ENCODE results near the gene CSTPP1.

- TF ChIP-seq, protein P1, sequence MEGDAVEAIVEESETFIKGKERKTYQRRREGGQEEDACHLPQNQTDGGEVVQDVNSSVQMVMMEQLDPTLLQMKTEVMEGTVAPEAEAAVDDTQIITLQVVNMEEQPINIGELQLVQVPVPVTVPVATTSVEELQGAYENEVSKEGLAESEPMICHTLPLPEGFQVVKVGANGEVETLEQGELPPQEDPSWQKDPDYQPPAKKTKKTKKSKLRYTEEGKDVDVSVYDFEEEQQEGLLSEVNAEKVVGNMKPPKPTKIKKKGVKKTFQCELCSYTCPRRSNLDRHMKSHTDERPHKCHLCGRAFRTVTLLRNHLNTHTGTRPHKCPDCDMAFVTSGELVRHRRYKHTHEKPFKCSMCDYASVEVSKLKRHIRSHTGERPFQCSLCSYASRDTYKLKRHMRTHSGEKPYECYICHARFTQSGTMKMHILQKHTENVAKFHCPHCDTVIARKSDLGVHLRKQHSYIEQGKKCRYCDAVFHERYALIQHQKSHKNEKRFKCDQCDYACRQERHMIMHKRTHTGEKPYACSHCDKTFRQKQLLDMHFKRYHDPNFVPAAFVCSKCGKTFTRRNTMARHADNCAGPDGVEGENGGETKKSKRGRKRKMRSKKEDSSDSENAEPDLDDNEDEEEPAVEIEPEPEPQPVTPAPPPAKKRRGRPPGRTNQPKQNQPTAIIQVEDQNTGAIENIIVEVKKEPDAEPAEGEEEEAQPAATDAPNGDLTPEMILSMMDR (IDR thresholded peaks at IDR 0.05; ENCODE audit: control extremely low read depth in 1 of 3, insufficient read depth in 1 of 3, low read depth in 1 of 3, low read length in 3 of 3), result no peak
- no peak for TF ChIP-seq TBP (IDR thresholded peaks at IDR 0.05; ENCODE audit: low read depth, low read length)
Observed at GRCh38 chr11:47148270-47148669, 211.7 kb downstream of the CSTPP1 start.
